Testis (tissue), 2 donors: ENCODE data around the gene POU2AF1.

Experiments used
- CTCF ChIP-seq, 3 experiments: fragments of 450-650 bp in 2 of 3; fragments of 200-600 bp in 1 of 3; sonication (generic) in 1 of 3; IDR thresholded peaks; one replicate each; pipeline ENCODE4 v1.5.1; 2016 to 2019; ENCODE audit warnings: antibody characterized with exemption in 3 of 3, mild to moderate bottlenecking in 2 of 3, moderate library complexity in 1 of 3
- POLR2A ChIP-seq: fragments of 450-650 bp; IDR thresholded peaks from one replicate; pipeline ENCODE4 v1.6.1; 2017; ENCODE audit warnings: antibody characterized with exemption, mild to moderate bottlenecking, moderate library complexity

DNA sequence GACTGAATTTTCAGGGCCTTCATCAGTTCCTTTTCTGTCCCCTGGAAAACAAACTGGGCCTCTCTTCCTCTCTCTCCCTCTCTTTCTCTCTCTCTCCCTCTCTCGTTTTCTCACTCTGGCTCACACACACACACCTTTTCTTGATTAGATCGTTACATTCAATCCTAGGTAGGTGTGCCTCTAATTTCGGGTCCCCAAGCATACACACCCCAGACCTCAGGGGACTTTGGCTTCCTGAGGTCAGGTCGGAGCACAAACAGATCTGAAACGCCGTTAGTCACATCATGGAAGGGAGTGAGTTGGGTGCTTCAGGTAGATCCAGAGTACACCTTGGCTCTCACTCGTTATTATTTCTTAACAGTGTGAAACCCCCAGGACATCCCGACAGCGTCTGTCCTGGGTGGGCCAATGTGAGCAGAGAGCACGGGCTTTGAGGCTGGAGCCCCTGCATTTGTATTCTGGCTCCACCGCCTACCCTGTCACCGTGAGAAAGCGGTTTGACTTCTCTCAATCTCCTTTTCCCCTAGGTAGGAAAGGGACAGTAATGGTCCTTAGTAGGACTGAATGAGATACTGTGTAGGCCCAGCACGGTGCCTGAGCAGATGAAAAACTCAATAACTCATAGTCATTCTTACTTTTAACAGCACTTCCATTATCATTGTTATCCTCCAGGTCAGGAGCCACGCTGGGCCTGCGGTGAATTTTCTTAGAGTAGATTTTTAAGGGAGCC lies 37.3 kb upstream of the POU2AF1 start:
- no peak for TF ChIP-seq CTCF (IDR thresholded peaks at IDR 0.05)
- TF ChIP-seq POLR2A = no peak
